Activated T-helper 17 cell treated with anti-CD3 and anti-CD28 coated beads, Interleukin-2, amount 50 U/mL, for 72 hours (primary cell): ENCODE measurements around the gene SMARCA4. TPM values are rescaled to one million over a fixed set of nuclear protein-coding genes. Genes with fewer than 3 reads are reported as not detected.
A peak's percentile ranks its signal among the peaks of the same experiment; 100 is the strongest.
"Not testable (repeated sequence)": the region's sequence is repeated elsewhere in the genome, so short reads cannot be mapped to it uniquely, and the experiment has no call there.

Experiments
- ATAC-seq: fragments of 150-1000 bp; cut with Tn5 transposase; replicated peaks from 2 replicates; pipeline ENCODE4 v1.10.0; 2021; ENCODE audit warnings: mild to moderate bottlenecking, moderate library complexity
- H3K27ac Mint-ChIP-seq: one replicate; pipeline ENCODE4 v1.8.0; 2022; ENCODE audit warnings: mixed read lengths
- H3K27me3 Mint-ChIP-seq: one replicate; pipeline ENCODE4 v1.8.0; 2022; ENCODE audit warnings: mixed read lengths
- H3K36me3 Mint-ChIP-seq: one replicate; pipeline ENCODE4 v1.8.0; 2022; ENCODE audit warnings: low read depth, mild to moderate bottlenecking, mixed read lengths
- H3K4me1 Mint-ChIP-seq: one replicate; pipeline ENCODE4 v1.8.0; 2022; ENCODE audit warnings: mixed read lengths
- H3K4me3 Mint-ChIP-seq: one replicate; pipeline ENCODE4 v1.8.0; 2022; ENCODE audit warnings: mild to moderate bottlenecking, mixed read lengths
- H3K9me3 Mint-ChIP-seq: one replicate; pipeline ENCODE4 v1.8.0; 2022; ENCODE audit warnings: mixed read lengths
- total RNA-seq, 2 donors: library from RNA; stranded (reverse); gene quantifications; one replicate each; pipeline ENCODE4 v1.2.3, GENCODE V29; 2022

The SMARCA4 gene
- total RNA-seq, 2 donors from 2014 or later = 71.5 to 119 TPM

- peaks cover 63% of the 10 kb centered on the region for H3K36me3 Mint-ChIP-seq
- peaks cover 5% of the 10 kb centered on the region for H3K4me1 Mint-ChIP-seq
- no peak overlapping the region for H3K27ac Mint-ChIP-seq
- ATAC-seq = no peak
- H3K9me3 Mint-ChIP-seq = no peaks in the 10 kb centered on the region
- no peak overlapping the region for H3K4me3 Mint-ChIP-seq
- H3K27me3 Mint-ChIP-seq = no peaks in the 10 kb centered on the region
Measured at GRCh38 chr19:10922638-10923014, 38.2 kb upstream of the SMARCA4 start.

DNA sequence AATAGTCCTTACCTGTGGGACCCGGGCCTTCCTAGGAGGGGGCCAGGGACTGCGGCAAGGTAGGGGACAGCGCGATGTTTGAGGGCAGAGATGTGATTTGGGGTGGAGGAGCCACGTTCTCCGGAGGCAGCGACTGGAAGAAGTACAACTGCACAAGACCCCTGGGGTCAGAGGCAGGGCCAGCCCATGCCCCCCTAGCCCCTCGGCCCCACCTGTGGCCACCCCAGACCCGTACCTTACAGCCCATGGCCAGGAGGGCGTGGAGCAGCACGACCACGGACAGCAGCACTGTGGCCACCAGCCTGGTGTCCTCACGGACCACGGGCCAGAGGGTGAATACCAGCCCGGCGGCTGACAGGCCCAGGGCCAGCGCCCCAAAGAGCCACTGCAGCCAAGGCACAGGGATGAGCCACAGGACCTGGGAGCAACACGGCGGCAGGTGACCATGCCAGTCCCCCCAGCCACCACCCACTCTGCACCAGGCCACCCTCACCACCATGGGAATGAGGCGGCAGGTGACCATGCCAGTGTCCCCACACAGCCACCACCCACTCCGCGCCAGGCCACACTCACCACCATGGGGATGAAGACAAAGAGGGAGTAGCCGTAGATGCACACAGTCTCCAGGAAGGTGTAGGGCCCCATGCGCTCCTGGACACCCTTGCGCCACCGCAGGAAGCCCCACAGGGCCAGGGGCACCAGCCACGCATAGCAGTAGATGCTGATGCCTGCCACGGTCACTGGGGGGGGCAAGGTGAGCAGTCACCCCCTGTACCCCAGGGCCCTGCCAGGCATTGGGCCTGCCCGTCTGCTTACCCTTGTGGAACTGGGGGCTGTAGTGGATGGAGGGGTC lies 37.3 kb upstream of the SMARCA4 start:
- no peak for ATAC-seq
- peaks cover 58% of the 10 kb centered on the region for H3K36me3 Mint-ChIP-seq
- no peak overlapping the region for H3K27ac Mint-ChIP-seq
- H3K4me3 Mint-ChIP-seq = no peak overlapping the region
- H3K9me3 Mint-ChIP-seq = no peaks in the 10 kb centered on the region
- H3K4me1 Mint-ChIP-seq = peaks cover 5% of the 10 kb centered on the region
- no peaks in the 10 kb centered on the region for H3K27me3 Mint-ChIP-seq

DNA sequence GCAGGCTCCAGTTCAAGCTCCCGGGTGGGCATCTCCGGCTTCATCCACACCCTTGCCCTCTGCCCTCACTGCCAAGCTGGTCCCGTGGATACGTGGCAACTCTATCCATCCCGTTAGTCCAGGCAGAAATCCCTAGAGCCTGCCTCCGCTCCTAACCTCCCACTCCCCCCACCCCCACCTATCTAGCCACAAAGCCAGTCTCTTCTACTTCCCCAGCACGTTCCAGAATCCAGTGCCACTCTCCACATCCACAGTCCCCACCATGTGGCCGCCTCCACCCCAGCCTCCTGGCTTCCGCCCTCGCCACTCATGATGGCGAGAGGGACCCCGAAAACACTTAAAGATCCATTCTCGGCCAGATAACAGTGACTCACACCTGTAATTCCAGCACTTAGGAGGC lies 36.2 kb upstream of the SMARCA4 start:
- Mint-ChIP-seq H3K27ac (no peak overlapping the region), H3K4me1 (peaks cover 5% of the 10 kb centered on the region), H3K4me3 (no peak overlapping the region), H3K36me3 (peaks cover 56% of the 10 kb centered on the region), H3K9me3 (no peaks in the 10 kb centered on the region), H3K27me3 (no peaks in the 10 kb centered on the region)
- no peak for ATAC-seq

DNA sequence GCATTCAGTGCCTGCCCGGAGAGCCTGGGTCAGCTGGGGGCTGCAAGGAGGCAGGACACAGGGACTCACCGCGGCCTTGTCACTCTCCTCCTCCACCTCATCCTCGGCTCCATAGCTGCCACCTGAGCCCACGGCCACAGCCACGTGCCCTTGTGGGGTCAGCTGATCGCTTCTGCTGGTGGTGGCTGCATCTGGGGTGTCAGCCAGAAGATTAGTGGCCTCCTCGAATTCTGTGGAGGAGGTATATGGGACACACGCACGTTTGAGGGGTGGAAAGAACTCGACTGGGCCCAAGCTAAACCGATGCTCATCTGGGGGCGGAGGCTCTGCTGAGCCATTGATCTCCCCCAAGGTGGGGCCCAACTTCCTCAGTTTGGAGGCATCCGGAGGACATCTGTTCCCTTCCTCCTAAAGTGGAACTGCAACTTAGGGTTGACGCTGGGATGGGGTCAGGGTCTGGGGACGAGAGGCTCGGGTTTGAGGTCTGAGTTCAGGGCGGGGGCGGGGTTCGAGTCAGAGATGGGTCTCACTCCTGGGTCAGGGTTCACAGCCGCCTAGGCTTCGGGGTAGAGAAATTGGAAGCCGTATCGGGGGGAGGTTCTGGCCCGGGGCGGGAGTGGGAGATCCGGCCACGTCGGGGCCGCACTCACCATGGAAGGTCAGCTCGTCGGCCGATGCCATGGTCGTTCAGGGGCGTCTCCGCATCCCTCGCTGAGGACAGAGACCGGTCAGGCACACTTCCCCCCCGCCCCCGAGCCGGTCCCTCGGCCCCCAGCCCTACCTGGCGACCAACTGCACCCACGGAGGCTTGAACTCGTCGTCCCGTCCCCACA lies 32.9 kb upstream of the SMARCA4 start:
- peak; percentile 37 for ATAC-seq
- Mint-ChIP-seq H3K27ac (peak overlapping the region; percentile 88), H3K4me1 (peaks cover 5% of the 10 kb centered on the region), H3K27me3 (no peaks in the 10 kb centered on the region), H3K9me3 (no peaks in the 10 kb centered on the region), H3K36me3 (peaks cover 50% of the 10 kb centered on the region), H3K4me3 (peak overlapping the region; percentile 85)

GRCh38 chr19:10928563-10929401 lies 32.0 kb upstream of the SMARCA4 start, which contains the start of the genes TIMM29 and YIPF2:
TIMM29 (plus strand) TSS chr19:10928811; CDS start chr19:10928823, 12 bp downstream.
YIPF2 (minus strand) TSS chr19:10928639; CDS start chr19:10928410, 229 bp downstream.
- Mint-ChIP-seq H3K36me3 (peaks cover 47% of the 10 kb centered on the region), H3K27me3 (no peaks in the 10 kb centered on the region), H3K9me3 (no peaks in the 10 kb centered on the region), H3K27ac (peak within 1 kb of the TSS; percentile 88), H3K4me3 (peak within 1 kb of the TSS; percentile 85), H3K4me1 (peaks cover 5% of the 10 kb centered on the region)
- peak; percentile 96 for ATAC-seq

DNA sequence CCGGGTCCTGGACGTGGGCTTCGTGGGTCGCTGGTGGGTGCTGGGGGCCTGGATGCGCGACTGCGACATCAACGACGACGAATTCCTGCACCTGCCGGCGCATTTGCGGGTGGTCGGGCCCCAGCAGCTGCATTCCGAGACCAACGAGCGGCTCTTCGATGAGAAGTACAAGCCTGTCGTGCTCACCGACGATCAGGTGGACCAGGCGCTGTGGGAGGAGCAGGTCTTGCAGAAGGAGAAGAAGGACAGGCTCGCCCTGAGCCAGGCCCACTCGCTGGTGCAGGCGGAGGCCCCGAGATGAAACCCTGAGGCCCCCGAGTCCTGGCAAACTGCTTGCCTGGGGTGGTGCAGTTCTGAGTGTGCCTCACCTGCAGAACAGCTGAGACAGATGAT lies 31.4 kb upstream of the SMARCA4 start:
- peak overlapping the region; percentile 85 for H3K4me3 Mint-ChIP-seq
- peak overlapping the region; percentile 46 for H3K27ac Mint-ChIP-seq
- ATAC-seq = no peak
- H3K4me1 Mint-ChIP-seq = peaks cover 5% of the 10 kb centered on the region
- H3K27me3 Mint-ChIP-seq = no peaks in the 10 kb centered on the region
- no peaks in the 10 kb centered on the region for H3K9me3 Mint-ChIP-seq
- peaks cover 45% of the 10 kb centered on the region for H3K36me3 Mint-ChIP-seq

DNA sequence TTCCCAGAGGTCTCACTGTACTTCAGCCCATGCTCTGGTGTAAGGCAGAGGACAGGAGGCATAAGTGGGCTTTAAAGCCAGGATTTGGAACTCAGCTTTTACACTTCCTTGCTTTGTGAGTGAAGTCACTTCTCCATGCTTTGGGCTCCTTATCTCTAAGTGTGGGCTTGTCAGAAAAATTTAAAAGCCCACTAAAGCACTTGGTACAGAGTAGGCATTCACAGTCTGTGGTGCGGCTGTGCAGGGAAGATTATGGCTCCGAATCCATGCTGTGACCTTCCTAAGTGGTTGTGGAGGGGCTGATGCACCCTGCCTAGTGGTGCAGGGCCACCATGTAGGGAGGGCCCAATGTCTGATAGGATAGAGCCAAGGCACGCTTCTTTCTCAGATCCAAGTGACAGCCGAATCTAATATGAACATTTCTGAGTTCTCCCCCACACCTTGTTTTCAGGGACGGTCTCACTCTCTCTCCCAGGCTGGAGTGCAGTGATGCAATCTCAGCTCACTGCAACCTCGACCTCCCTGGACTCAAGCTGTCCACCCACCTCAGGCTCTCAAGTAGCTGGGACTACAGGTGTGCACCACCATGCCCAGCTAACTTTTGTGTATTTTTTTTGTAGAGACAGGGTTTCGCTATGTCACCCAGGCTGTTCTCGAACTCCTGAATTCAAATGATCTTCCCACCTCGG lies 25.3 kb upstream of the SMARCA4 start:
- peaks cover 13% of the 10 kb centered on the region for H3K36me3 Mint-ChIP-seq
- no peak for ATAC-seq
- no peaks in the 10 kb centered on the region for H3K27me3 Mint-ChIP-seq
- H3K4me3 Mint-ChIP-seq = no peak overlapping the region
- no peak overlapping the region for H3K27ac Mint-ChIP-seq
- no peaks in the 10 kb centered on the region for H3K9me3 Mint-ChIP-seq
- no peaks in the 10 kb centered on the region for H3K4me1 Mint-ChIP-seq

- Mint-ChIP-seq H3K27ac (no peak overlapping the region), H3K4me1 (no peaks in the 10 kb centered on the region), H3K9me3 (no peaks in the 10 kb centered on the region), H3K36me3 (peaks cover 6% of the 10 kb centered on the region), H3K4me3 (no peak overlapping the region), H3K27me3 (no peaks in the 10 kb centered on the region)
- peak; percentile 80 for ATAC-seq
Measured at GRCh38 chr19:10936661-10937084, 24.2 kb upstream of the SMARCA4 start.

DNA sequence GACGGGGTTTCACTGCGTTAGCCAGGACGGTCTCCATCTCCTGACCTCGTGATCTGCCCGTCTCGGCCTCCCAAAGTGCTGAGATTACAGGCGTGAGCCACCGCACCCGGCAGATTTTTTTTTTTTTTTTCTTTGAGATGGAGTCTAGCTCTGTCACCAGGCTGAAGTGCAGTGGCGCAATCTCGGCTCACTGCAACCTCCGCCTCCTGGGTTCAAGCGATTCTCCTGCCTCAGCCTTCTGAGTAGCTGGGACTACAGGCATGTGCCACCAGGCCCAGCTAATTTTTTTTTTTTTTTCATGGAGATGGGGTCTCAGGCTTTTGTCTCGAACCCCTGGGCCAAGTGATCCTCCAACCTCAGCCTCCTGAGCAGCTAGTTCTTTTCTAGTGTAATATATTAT lies 19.2 kb upstream of the SMARCA4 start:
- not testable (repeated sequence) for H3K4me1 Mint-ChIP-seq, H3K9me3 Mint-ChIP-seq, H3K4me3 Mint-ChIP-seq, H3K27me3 Mint-ChIP-seq, H3K36me3 Mint-ChIP-seq, H3K27ac Mint-ChIP-seq, ATAC-seq

- not testable (repeated sequence) for H3K4me1 Mint-ChIP-seq, H3K36me3 Mint-ChIP-seq, H3K9me3 Mint-ChIP-seq, H3K27me3 Mint-ChIP-seq, H3K27ac Mint-ChIP-seq, ATAC-seq, H3K4me3 Mint-ChIP-seq
Measured at GRCh38 chr19:10943412-10943811, 17.4 kb upstream of the SMARCA4 start.

DNA sequence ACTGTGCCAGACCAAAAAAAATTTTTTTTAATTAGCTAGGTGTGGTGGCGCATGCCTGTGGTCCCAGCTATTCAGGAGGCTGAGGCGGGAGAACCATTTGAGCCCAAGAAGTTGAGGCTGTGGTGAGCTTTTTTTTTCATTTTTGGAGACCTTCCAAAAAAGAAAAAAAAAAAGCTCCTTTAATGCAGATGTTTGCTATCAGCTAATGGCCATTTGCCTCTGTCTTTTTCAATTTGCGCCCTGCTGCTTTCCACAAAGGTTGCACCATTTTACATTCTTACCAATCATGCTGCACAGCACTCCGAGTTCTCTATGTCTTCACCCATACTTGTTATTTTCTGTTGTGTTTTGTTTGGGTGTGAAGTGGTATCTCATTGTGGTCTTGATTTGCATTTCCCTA lies 15.6 kb upstream of the SMARCA4 start:
- H3K27ac Mint-ChIP-seq = no peak overlapping the region
- H3K4me3 Mint-ChIP-seq = no peak overlapping the region
- no peaks in the 10 kb centered on the region for H3K27me3 Mint-ChIP-seq
- H3K4me1 Mint-ChIP-seq = no peaks in the 10 kb centered on the region
- ATAC-seq = no peak
- H3K9me3 Mint-ChIP-seq = no peaks in the 10 kb centered on the region
- H3K36me3 Mint-ChIP-seq = no peaks in the 10 kb centered on the region

- ATAC-seq = no peak
Measured at GRCh38 chr19:10946958-10947657, 13.7 kb upstream of the SMARCA4 start.

DNA sequence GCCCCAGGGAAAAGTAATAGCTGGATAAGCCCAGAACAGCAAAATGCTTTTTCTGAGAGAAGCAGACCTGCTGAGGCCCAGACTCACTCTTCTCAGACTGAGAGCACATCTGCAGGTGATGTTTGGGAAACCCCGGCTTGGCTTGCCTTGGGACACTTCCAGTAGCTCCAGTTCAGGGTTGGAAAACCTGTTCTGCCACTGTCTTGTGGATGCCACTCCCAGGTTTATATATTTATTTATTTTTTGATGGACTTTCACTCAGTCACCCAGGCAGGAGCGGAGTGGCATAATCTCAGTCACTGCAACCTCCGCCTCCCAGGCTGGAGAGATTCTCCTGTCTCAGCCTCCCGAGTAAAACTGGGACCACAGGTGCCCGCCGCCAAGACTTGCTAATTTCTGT lies 8.0 kb upstream of the SMARCA4 start:
- ATAC-seq = no peak
- Mint-ChIP-seq H3K27me3 (no peaks in the 10 kb centered on the region), H3K36me3 (no peaks in the 10 kb centered on the region), H3K9me3 (no peaks in the 10 kb centered on the region), H3K27ac (no peak overlapping the region), H3K4me1 (no peaks in the 10 kb centered on the region), H3K4me3 (no peak overlapping the region)

More at GRCh38 chr19:10946958-10947657, 13.7 kb upstream of the SMARCA4 start:
- Mint-ChIP-seq H3K27me3 (no peaks in the 10 kb centered on the region), H3K4me3 (no peak overlapping the region), H3K36me3 (no peaks in the 10 kb centered on the region), H3K4me1 (no peaks in the 10 kb centered on the region), H3K9me3 (no peaks in the 10 kb centered on the region), H3K27ac (no peak overlapping the region)
